HG02763 (cell line): ENCODE data around the gene TNN.
"Not testable (repeated sequence)": the region's sequence is repeated elsewhere in the genome, so short reads cannot be mapped to it uniquely, and the experiment has no call there.

ENCODE experiments used
- ATAC-seq: cut with Tn5 transposase; IDR thresholded peaks from one replicate; pipeline ENCODE4 v1.9.1; 2021; ENCODE audit warnings: mild to moderate bottlenecking, moderate library complexity; ENCODE audit not compliant: unreplicated experiment

TNN gene

GRCh38 chr1:175067362-175068106 is at the start of gene TNN:
TNN (plus strand) TSS chr1:175067833; CDS start chr1:175077419, 9,586 bp downstream.
- ATAC-seq, result no peak

GRCh38 chr1:175019524-175019923 is 48.1 kb upstream of the TNN start:
- no peak for ATAC-seq

- ATAC-seq, result peak; percentile 92
These were observed 44.4 kb upstream of the TNN start, which contains the start of gene MRPS14 for GRCh38 chr1:175023043-175023921. MRPS14 (minus strand) TSS chr1:175023425; CDS start chr1:175023408, 17 bp downstream.

- not testable (repeated sequence) for ATAC-seq
These were observed 43.8 kb upstream of the TNN start for GRCh38 chr1:175023922-175024242.

GRCh38 chr1:175024773-175025172 is 42.9 kb upstream of the TNN start:
- no peak for ATAC-seq

- no peak for ATAC-seq
These were observed 33.7 kb upstream of the TNN start for GRCh38 chr1:175033953-175034352.

GRCh38 chr1:175034775-175035174 is 32.9 kb upstream of the TNN start:
- no peak for ATAC-seq

GRCh38 chr1:175035865-175036264 is 31.8 kb upstream of the TNN start:
- no peak for ATAC-seq

GRCh38 chr1:175036476-175036875 is 31.2 kb upstream of the TNN start:
- ATAC-seq, result no peak

- no peak for ATAC-seq
These were observed 30.2 kb upstream of the TNN start for GRCh38 chr1:175037416-175037815.

- no peak for ATAC-seq
These were observed 27.2 kb upstream of the TNN start for GRCh38 chr1:175040324-175040879.

GRCh38 chr1:175042650-175043049 is 25.0 kb upstream of the TNN start:
- no peak for ATAC-seq

- ATAC-seq, result no peak
These were observed 23.8 kb upstream of the TNN start for GRCh38 chr1:175043824-175044223.

- not testable (repeated sequence) for ATAC-seq
These were observed 23.0 kb upstream of the TNN start for GRCh38 chr1:175044591-175044990.

- no peak for ATAC-seq
These were observed 22.5 kb upstream of the TNN start for GRCh38 chr1:175045097-175045496.

- no peak for ATAC-seq
These were observed 22.1 kb upstream of the TNN start for GRCh38 chr1:175045519-175045918.

- no peak for ATAC-seq
These were observed 16.6 kb upstream of the TNN start for GRCh38 chr1:175050992-175051391.

GRCh38 chr1:175054736-175055135 is 12.9 kb upstream of the TNN start:
- no peak for ATAC-seq

GRCh38 chr1:175062339-175062738 is 5.3 kb upstream of the TNN start:
- ATAC-seq, result no peak

GRCh38 chr1:175062858-175063257 is 4.8 kb upstream of the TNN start:
- no peak for ATAC-seq

- ATAC-seq, result no peak
These were observed 3.2 kb downstream of the TNN start for GRCh38 chr1:175070818-175071217.
